Measurements from ENCODE around the gene PLCG2.

PLCG2 gene

GRCh38 chr16:81808933-81809480 lies 29.9 kb downstream of the PLCG2 start:
- Histone ChIP-seq H3K27ac (replicated peaks) (no peak overlapping the region), H3K4me3 (replicated peaks; ENCODE audit: insufficient read depth, low read length) (no peak overlapping the region), H3K27me3 (ENCODE audit: insufficient read depth, poor library complexity, severe bottlenecking) (no peaks in the 10 kb centered on the region)
- no peak for DNase-seq (ENCODE audit: low read depth in 1 of 2, low spot score in 1 of 2)
- no peak for TF ChIP-seq GABPA (IDR thresholded peaks at IDR 0.05; ENCODE audit: low read depth)
- TF ChIP-seq POLR2AphosphoS5 (IDR thresholded peaks at IDR 0.05; ENCODE audit: low read depth) = no peak

GRCh38 chr16:81809567-81809966 lies 30.5 kb downstream of the PLCG2 start:
- Histone ChIP-seq H3K27me3 (ENCODE audit: insufficient read depth, poor library complexity, severe bottlenecking) (no peaks in the 10 kb centered on the region), H3K27ac (replicated peaks) (no peak overlapping the region), H3K4me3 (replicated peaks; ENCODE audit: insufficient read depth, low read length) (no peak overlapping the region)
- TF ChIP-seq GABPA (IDR thresholded peaks at IDR 0.05; ENCODE audit: low read depth) (no peak), CTCF (IDR thresholded peaks at IDR 0.05; ENCODE audit: insufficient read depth, low read length) (no peak), REST (IDR thresholded peaks at IDR 0.05; ENCODE audit: insufficient replicate concordance, low read depth) (no peak), SPI1 (IDR thresholded peaks at IDR 0.05; ENCODE audit: borderline replicate concordance, low read depth) (no peak), POLR2AphosphoS5 (IDR thresholded peaks at IDR 0.05; ENCODE audit: low read depth) (no peak)
- no peak for DNase-seq (ENCODE audit: low read depth in 1 of 2, low spot score in 1 of 2)

GRCh38 chr16:81810361-81810760 lies 31.3 kb downstream of the PLCG2 start:
- Histone ChIP-seq H3K27ac (replicated peaks) (no peak overlapping the region), H3K27me3 (ENCODE audit: insufficient read depth, poor library complexity, severe bottlenecking) (no peaks in the 10 kb centered on the region), H3K4me3 (replicated peaks; ENCODE audit: insufficient read depth, low read length) (no peak overlapping the region)
- DNase-seq (ENCODE audit: low read depth in 1 of 2, low spot score in 1 of 2) = no peak
- TF ChIP-seq CTCF (IDR thresholded peaks at IDR 0.05; ENCODE audit: insufficient read depth, low read length) (no peak), GABPA (IDR thresholded peaks at IDR 0.05; ENCODE audit: low read depth) (no peak), POLR2AphosphoS5 (IDR thresholded peaks at IDR 0.05; ENCODE audit: low read depth) (no peak), REST (IDR thresholded peaks at IDR 0.05; ENCODE audit: insufficient replicate concordance, low read depth) (no peak), SPI1 (IDR thresholded peaks at IDR 0.05; ENCODE audit: borderline replicate concordance, low read depth) (no peak)

GRCh38 chr16:81810894-81811538 lies 31.9 kb downstream of the PLCG2 start:
- H3K4me3 ChIP-seq (replicated peaks; ENCODE audit: insufficient read depth, low read length) = no peak overlapping the region
- H3K27ac ChIP-seq (replicated peaks) = no peak overlapping the region
- TF ChIP-seq GABPA (IDR thresholded peaks at IDR 0.05; ENCODE audit: low read depth) = no peak
- TF ChIP-seq SPI1 (IDR thresholded peaks at IDR 0.05; ENCODE audit: borderline replicate concordance, low read depth) = no peak
- no peak for TF ChIP-seq POLR2AphosphoS5 (IDR thresholded peaks at IDR 0.05; ENCODE audit: low read depth)
- TF ChIP-seq CTCF (IDR thresholded peaks at IDR 0.05; ENCODE audit: insufficient read depth, low read length) = no peak
- no peak for TF ChIP-seq REST (IDR thresholded peaks at IDR 0.05; ENCODE audit: insufficient replicate concordance, low read depth)
- H3K27me3 ChIP-seq (ENCODE audit: insufficient read depth, poor library complexity, severe bottlenecking) = no peaks in the 10 kb centered on the region
- DNase-seq (ENCODE audit: low read depth in 1 of 2, low spot score in 1 of 2) = no peak
